Prostate gland (tissue), 2 donors: Measurements from ENCODE around the gene HIVEP2.

Experiments used
- POLR2A ChIP-seq: fragments of 450-650 bp; IDR thresholded peaks from one replicate; pipeline ENCODE4 v1.6.1; 2016; ENCODE audit warnings: antibody characterized with exemption, mild to moderate bottlenecking
- POLR2AphosphoS5 ChIP-seq: sonication (generic); formaldehyde crosslinking; IDR thresholded peaks from one replicate; pipeline ENCODE4 v1.6.1; 2017; ENCODE audit warnings: antibody characterized with exemption
- TF ChIP-seq, protein P1 (sequence below), 4 experiments: fragments of 200-600 bp in 2 of 4; fragments of 450-650 bp in 2 of 4; sonication (generic) in 2 of 4; IDR thresholded peaks; 1 replicate in 3 of 4; 2 replicates in 1 of 4; pipeline ENCODE4 v1.5.1; 2016 to 2019; ENCODE audit warnings: antibody characterized with exemption in 4 of 4, mild to moderate bottlenecking in 2 of 4, moderate library complexity in 2 of 4

DNA sequence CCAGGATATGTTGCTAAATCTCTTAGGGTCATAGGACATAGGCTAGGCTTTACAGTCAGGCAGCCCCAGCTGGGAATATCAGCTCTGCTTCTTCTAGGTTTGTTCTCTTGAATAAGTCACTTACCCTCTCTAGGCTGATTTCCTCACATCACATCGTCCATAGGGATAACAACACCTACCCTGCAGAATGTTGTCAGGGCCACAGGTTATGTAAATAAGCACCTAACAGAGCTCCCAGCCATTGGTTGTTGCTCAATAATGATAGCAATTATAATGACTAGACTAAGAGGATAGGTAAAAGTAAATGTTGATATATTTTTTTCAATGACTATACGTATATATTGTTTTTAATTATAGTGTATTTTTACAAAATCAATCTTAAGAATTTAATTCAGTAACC is 135.0 kb downstream of the HIVEP2 start:
- TF ChIP-seq POLR2A, result no peak
- TF ChIP-seq, protein P1, sequence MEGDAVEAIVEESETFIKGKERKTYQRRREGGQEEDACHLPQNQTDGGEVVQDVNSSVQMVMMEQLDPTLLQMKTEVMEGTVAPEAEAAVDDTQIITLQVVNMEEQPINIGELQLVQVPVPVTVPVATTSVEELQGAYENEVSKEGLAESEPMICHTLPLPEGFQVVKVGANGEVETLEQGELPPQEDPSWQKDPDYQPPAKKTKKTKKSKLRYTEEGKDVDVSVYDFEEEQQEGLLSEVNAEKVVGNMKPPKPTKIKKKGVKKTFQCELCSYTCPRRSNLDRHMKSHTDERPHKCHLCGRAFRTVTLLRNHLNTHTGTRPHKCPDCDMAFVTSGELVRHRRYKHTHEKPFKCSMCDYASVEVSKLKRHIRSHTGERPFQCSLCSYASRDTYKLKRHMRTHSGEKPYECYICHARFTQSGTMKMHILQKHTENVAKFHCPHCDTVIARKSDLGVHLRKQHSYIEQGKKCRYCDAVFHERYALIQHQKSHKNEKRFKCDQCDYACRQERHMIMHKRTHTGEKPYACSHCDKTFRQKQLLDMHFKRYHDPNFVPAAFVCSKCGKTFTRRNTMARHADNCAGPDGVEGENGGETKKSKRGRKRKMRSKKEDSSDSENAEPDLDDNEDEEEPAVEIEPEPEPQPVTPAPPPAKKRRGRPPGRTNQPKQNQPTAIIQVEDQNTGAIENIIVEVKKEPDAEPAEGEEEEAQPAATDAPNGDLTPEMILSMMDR (IDR thresholded peaks at IDR 0.05), result no peak
- no peak for TF ChIP-seq POLR2AphosphoS5
